Bronchial epithelial cell (primary cell): ENCODE measurements around the gene ADPRHL1. TPM values are rescaled to one million over a fixed set of nuclear protein-coding genes. Genes with fewer than 3 reads are reported as not detected.
"Not testable (repeated sequence)": the region's sequence is repeated elsewhere in the genome, so short reads cannot be mapped to it uniquely, and the experiment has no call there.

ENCODE experiments used
- DNase-seq: peaks from one replicate; pipeline ENCODE4 v3.0.0-alpha.2; 2010; ENCODE audit warnings: low read depth
- FAIRE-seq: peaks from 2 replicates; lab custom pipeline; 2011; peaks lifted over from hg19 to GRCh38; lab: Jason Lieb, UNC
- H3K27me3 ChIP-seq: 2 replicates; pipeline ENCODE4 v1.5.1; 2011; ENCODE audit warnings: low read length; ENCODE audit not compliant: control insufficient read depth, insufficient read depth
- H3K36me3 ChIP-seq: 2 replicates; pipeline ENCODE4 v1.5.1; 2011; ENCODE audit warnings: low read length; ENCODE audit not compliant: control insufficient read depth, insufficient read depth
- H3K4me3 ChIP-seq: 2 replicates; pipeline ENCODE4 v1.5.1; 2011; ENCODE audit warnings: mild to moderate bottlenecking, low read depth, low read length, control low read depth
- total RNA-seq: library from RNA; depleted of rRNA; stranded (reverse); fragments of >200 nt; gene quantifications from 2 replicates; pipeline ENCODE4 v1.2.1, GENCODE V29; 2014
- TF ChIP-seq, protein P1 (sequence below): IDR thresholded peaks from 2 replicates; pipeline ENCODE4 v1.5.1; 2011; ENCODE audit warnings: mild to moderate bottlenecking, moderate library complexity, low read length, control low read depth, inconsistent platforms; ENCODE audit not compliant: insufficient read depth, severe bottlenecking

Gene ADPRHL1
- total RNA-seq, 1 donor from 2014 or later, result 0.26 TPM

DNA sequence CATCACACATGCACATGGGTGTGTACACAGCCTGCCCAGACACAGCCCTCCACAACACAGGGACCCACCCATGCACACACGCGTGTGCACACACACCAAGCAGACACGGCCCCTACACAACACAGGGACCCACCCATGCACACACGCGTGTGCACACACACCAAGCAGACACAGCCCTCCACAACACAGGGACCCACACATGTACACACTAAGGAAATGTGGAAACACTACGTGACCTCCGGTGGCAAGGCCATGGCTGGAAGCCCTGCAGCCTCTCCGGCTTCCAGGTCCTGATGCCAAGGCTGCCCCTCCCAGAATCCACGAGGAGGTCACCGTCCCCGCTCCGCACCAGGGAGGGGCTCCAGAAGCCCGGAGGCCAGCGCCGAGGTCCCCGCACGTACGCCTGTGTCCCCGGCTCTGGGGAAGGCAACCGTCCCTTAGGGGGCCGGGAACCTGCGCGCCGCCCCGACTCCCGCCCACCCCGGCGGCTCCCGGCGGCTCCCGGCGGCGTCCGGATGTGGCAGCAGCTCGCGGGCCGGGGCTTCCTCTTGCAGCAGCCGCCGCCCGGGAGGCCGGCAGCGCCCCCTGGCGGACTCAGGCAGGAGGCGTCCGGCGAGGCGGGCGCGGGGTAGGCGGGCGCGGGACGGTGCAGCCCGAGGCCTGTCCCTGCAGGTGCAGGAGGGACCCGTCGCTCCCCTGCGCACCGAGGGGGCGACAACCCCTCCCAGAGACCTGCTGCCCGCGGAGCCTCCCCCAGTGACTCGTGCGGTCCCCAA, 59.5 kb downstream of the ADPRHL1 start:
- DNase-seq (peak; percentile 29), FAIRE-seq (peak; percentile 7)
- TF ChIP-seq, protein P1, sequence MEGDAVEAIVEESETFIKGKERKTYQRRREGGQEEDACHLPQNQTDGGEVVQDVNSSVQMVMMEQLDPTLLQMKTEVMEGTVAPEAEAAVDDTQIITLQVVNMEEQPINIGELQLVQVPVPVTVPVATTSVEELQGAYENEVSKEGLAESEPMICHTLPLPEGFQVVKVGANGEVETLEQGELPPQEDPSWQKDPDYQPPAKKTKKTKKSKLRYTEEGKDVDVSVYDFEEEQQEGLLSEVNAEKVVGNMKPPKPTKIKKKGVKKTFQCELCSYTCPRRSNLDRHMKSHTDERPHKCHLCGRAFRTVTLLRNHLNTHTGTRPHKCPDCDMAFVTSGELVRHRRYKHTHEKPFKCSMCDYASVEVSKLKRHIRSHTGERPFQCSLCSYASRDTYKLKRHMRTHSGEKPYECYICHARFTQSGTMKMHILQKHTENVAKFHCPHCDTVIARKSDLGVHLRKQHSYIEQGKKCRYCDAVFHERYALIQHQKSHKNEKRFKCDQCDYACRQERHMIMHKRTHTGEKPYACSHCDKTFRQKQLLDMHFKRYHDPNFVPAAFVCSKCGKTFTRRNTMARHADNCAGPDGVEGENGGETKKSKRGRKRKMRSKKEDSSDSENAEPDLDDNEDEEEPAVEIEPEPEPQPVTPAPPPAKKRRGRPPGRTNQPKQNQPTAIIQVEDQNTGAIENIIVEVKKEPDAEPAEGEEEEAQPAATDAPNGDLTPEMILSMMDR, result peak; percentile 65
- Histone ChIP-seq H3K36me3 (no peaks in the 10 kb centered on the region), H3K27me3 (no peaks in the 10 kb centered on the region), H3K4me3 (peak overlapping the region; percentile 57)

DNA sequence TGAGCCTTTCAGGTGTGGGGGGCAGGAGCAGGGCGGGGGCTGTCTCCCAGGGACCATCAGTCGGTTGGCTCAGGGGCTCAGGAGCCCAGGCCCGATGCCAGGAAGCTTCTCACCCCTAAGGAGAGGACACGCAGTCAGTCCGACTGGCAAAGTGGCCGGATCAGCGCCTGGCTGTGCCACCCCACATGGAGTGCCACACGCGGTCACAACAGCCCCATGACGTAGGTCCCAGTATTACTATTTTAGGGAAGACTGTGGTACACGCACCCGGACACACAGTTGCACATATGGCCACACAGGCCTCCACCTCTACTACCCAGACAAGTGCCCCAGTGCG, 60.1 kb downstream of the ADPRHL1 start:
- no peaks in the 10 kb centered on the region for H3K36me3 ChIP-seq
- TF ChIP-seq, protein P1, result no peak
- DNase-seq (no peak), FAIRE-seq (no peak)
- no peaks in the 10 kb centered on the region for H3K27me3 ChIP-seq
- peak overlapping the region; percentile 57 for H3K4me3 ChIP-seq

DNA sequence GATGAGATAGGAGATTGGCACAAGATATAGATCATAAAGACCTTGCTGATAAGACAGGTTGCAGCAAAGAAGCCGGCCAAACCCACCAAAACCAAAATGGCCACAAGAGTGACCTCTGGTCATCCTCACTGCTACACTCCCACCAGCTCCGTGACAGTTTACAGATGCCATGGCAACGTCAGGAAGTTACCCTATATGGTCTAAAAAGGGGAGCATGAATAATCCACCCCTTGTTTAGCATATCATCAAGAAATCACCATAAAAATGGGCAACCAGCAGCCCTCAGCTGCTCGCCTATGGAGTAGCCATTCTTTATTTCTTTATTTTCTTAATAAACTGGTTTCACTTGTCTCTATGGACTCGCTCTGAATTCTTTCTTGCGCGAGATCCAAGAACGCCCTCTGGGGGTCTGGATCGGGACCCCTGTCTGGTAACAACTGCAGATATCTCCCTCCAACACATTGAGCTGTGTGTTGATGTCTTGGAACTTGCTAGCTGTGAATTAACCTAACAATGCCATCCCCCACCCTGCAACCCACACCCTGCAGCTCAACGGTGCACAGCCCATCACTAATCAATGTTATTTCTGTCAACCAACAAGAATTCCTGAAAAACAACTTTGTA, 62.3 kb downstream of the ADPRHL1 start:
- H3K4me3 ChIP-seq, result no peak overlapping the region
- H3K27me3 ChIP-seq, result no peaks in the 10 kb centered on the region
- FAIRE-seq, result no peak
- no peak for DNase-seq
- TF ChIP-seq, protein P1, result no peak
- H3K36me3 ChIP-seq, result no peaks in the 10 kb centered on the region

DNA sequence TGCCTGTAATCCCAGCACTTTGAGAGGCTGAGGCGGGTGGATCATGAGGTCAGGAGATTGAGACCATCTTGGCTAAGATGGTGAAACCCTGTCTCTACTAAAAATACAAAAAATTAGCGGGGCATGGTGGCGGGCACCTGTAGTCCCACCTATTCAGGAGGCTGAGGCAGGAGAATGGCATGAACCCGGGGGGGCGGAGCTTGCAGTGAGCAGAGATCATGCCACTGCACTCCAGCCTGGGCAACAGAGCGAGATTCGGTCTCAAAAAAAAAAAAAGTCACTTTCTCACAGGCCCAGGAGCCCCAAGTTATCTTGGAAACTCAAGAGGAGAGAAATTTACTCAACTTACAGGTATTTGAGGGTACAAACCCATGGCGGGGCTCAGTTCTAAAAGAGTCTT, 63.7 kb downstream of the ADPRHL1 start:
- not testable (repeated sequence) for H3K36me3 ChIP-seq, H3K4me3 ChIP-seq, H3K27me3 ChIP-seq, FAIRE-seq, DNase-seq

DNA sequence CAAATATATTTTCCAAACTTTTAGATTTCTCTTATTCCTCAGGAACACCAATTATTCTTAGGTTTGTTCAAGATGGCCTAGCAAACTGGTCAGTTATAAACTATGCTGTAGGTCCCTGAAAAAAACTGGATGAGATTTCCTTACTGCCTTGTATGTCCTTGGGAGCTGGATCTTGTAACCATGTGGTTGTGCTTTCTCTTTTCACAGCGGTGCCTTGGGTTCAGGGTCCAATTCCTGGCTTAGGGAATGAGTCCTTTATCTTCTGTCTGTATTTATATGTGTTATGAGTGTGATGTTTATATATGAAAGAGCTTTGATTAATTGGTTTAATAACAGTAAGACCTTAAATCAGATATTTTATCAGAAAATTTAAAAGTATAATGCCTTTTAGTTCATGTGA, 65.9 kb downstream of the ADPRHL1 start:
- Histone ChIP-seq H3K36me3 (no peaks in the 10 kb centered on the region), H3K27me3 (no peaks in the 10 kb centered on the region), H3K4me3 (no peak overlapping the region)
- TF ChIP-seq, protein P1, result no peak
- FAIRE-seq, result no peak
- no peak for DNase-seq

DNA sequence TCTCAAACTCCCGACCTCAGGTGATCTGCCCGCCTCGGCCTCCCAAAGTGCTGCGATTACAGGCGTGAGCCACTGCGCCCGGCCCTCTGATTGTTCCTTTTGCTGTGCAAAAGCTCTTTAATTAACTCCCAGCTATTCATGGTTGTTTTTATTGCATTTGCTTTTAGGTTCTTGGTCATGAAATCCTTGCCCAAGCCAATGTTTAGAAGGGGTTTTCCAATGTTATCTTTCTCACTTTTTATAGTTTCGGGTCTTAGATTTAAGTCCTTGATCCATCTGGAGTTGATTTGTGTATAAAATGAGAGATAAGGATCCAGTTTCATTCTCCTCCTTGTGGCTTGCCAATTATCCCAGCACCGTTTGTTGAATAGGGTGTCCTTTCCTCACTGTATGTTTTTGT, 70.2 kb downstream of the ADPRHL1 start:
- TF ChIP-seq, protein P1, result no peak
- no peaks in the 10 kb centered on the region for H3K27me3 ChIP-seq
- H3K4me3 ChIP-seq, result no peak overlapping the region
- FAIRE-seq (no peak), DNase-seq (no peak)
- H3K36me3 ChIP-seq, result no peaks in the 10 kb centered on the region

DNA sequence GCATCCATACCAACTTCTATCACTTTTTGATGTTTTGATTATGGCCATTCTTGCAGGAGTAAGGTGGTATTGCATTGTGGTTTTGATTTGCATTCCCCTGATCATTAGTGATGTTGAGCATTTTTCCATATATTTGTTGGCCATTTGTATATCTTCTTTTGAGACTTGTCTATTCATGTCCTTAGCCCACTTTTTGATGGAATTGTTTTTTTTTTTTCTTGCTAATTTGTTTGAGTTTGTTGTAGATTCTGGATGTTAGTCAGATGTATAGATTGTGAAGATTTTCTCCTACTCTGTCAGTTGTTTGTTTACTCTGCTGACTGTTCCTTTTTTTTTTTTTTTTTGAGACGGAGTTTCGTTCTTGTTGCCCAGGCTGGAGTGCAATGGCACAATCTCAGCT, 70.7 kb downstream of the ADPRHL1 start:
- not testable (repeated sequence) for H3K4me3 ChIP-seq, H3K36me3 ChIP-seq, FAIRE-seq, DNase-seq, H3K27me3 ChIP-seq
